Gastroesophageal sphincter (tissue), 4 donors: Measurements from ENCODE around the gene PDCL2. TPM values are rescaled to one million over a fixed set of nuclear protein-coding genes. Genes with fewer than 3 reads are reported as not detected.

Source experiments
- ATAC-seq: fragments of 150-250 bp; one replicate; pipeline ENCODE4 v1.9.1; 2016; ENCODE audit warnings: mild to moderate bottlenecking, moderate library complexity
- H3K27ac ChIP-seq, 4 donors: fragments of 200-600 bp; sonication (generic) in 3 of 4; 1 replicate in 3 of 4; 2 replicates in 1 of 4; pipeline ENCODE4 v1.5.1; 2016 to 2019
- H3K27me3 ChIP-seq: fragments of 200-600 bp; sonication (generic); one replicate; pipeline ENCODE4 v1.5.1; 2019
- H3K36me3 ChIP-seq, 2 donors: fragments of 200-600 bp; sonication (generic); one replicate each; pipeline ENCODE4 v1.5.1; 2019; ENCODE audit warnings: control low read depth in 1 of 2
- H3K4me1 ChIP-seq, 3 donors: fragments of 200-600 bp; sonication (generic); 1 replicate in 2 of 3; 2 replicates in 1 of 3; pipeline ENCODE4 v1.5.1; 2016 to 2019; ENCODE audit warnings: control low read depth in 2 of 3
- H3K4me3 ChIP-seq, 2 donors: fragments of 200-600 bp; sonication (generic); one replicate each; pipeline ENCODE4 v1.5.1; 2019; ENCODE audit warnings: mild to moderate bottlenecking in 1 of 2, moderate library complexity in 1 of 2
- H3K9me3 ChIP-seq, 3 donors: fragments of 200-600 bp; sonication (generic); one replicate each; pipeline ENCODE4 v1.5.1; 2017 to 2019; ENCODE audit warnings: control low read depth in 2 of 3
- EP300 ChIP-seq: sonication (generic); formaldehyde crosslinking; IDR thresholded peaks from one replicate; pipeline ENCODE4 v1.6.1; 2017; ENCODE audit warnings: antibody characterized with exemption, mild to moderate bottlenecking
- POLR2A ChIP-seq, 2 donors: fragments of 450-650 bp; IDR thresholded peaks; one replicate each; pipeline ENCODE4 v1.6.1; 2017; ENCODE audit warnings: antibody characterized with exemption in 2 of 2, mild to moderate bottlenecking in 2 of 2, moderate library complexity in 1 of 2
- POLR2AphosphoS5 ChIP-seq: sonication (generic); formaldehyde crosslinking; IDR thresholded peaks from one replicate; pipeline ENCODE4 v1.6.1; 2017; ENCODE audit warnings: antibody characterized with exemption
- WGBS, 2 donors: methylation state at CpG; one replicate each; pipeline ENCODE4 v1.1.5; 2018; ENCODE audit warnings: low coverage in 1 of 2; 5-methylcytosine and 5-hydroxymethylcytosine counted together
- total RNA-seq, 4 donors: library from RNA; depleted of rRNA; stranded (reverse); fragments of >200 nt; gene quantifications; one replicate each; pipeline ENCODE4 v1.1.0, GENCODE V29; 2016
- TF ChIP-seq, protein P1 (sequence below), 4 experiments: fragments of 200-600 bp in 2 of 4; fragments of 450-650 bp in 2 of 4; sonication (generic) in 1 of 4; IDR thresholded peaks; one replicate each; pipeline ENCODE4 v1.5.1; 2017 to 2019; ENCODE audit warnings: antibody characterized with exemption in 4 of 4, mild to moderate bottlenecking in 2 of 4, moderate library complexity in 2 of 4

Gene PDCL2
- total RNA-seq, 4 donors from 2014 or later, result not detected

DNA sequence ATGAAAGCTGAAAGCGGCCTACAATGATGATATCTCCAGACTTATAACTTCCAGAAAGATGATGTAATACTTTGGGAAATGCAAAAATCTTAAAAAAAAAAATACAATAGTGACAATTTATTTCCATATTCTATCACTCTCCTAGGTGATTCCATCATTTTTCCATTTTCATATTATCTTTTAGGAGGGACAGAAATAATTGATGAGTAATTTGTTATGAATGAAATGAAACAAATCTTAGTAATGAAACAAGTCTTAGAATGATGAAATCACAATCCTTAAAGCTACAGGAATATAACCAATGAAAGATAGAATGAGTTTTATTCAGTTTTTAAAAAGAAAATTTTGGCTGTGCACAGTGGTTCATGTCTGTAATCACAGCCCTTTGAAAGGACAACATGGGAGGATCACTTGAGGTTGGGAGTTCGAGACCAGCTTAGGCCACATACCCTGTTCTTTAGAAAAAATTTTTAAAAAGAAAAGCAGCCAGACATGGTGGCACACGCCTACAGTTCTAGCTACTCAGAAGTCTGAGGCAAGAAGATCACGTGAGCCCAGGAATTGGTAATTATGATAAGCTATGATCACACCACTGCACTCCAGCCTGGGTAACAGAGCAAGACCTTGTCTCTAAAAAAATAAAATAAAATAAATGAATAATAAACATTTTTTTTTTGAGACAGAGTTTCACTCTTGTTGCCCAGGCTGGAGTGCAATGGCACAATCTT is 67.0 kb downstream of the PDCL2 start:
- Histone ChIP-seq H3K4me3 (no peak overlapping the region), H3K4me1 (no peaks in the 10 kb centered on the region), H3K9me3 (no peaks in the 10 kb centered on the region), H3K36me3 (no peaks in the 10 kb centered on the region), H3K27ac (no peak overlapping the region), H3K27me3 (no peaks in the 10 kb centered on the region)
- 83 to 86% methylated on average over 4 of the region's 4 CpGs for WGBS, 2 donors
- ATAC-seq, result no peak
- TF ChIP-seq POLR2A (IDR thresholded peaks at IDR 0.05), result no peak
- no peak for TF ChIP-seq EP300
- no peak for TF ChIP-seq POLR2AphosphoS5
- TF ChIP-seq, protein P1, sequence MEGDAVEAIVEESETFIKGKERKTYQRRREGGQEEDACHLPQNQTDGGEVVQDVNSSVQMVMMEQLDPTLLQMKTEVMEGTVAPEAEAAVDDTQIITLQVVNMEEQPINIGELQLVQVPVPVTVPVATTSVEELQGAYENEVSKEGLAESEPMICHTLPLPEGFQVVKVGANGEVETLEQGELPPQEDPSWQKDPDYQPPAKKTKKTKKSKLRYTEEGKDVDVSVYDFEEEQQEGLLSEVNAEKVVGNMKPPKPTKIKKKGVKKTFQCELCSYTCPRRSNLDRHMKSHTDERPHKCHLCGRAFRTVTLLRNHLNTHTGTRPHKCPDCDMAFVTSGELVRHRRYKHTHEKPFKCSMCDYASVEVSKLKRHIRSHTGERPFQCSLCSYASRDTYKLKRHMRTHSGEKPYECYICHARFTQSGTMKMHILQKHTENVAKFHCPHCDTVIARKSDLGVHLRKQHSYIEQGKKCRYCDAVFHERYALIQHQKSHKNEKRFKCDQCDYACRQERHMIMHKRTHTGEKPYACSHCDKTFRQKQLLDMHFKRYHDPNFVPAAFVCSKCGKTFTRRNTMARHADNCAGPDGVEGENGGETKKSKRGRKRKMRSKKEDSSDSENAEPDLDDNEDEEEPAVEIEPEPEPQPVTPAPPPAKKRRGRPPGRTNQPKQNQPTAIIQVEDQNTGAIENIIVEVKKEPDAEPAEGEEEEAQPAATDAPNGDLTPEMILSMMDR (IDR thresholded peaks at IDR 0.05), result no peak

DNA sequence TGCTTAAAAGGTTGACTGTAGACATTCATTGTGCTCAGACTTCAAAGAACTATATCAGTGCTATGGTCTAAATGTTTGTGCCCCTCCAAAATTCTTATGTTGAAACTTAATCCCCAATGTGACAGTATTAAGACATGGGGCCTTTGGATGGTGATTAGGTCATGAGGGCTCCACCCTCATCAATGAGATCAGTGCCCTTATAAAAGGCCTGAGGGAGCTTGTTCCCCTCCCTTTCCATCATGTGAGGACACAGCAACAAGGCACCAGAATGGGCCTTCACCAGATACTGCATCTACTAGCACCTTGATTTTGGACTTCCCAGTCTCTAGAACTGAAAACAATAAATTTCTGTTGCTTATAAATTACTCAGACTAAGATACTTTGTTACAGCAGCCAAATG is 73.6 kb downstream of the PDCL2 start:
- no peak overlapping the region for H3K27ac ChIP-seq
- no peak for ATAC-seq
- TF ChIP-seq EP300 (no peak), POLR2A (IDR thresholded peaks at IDR 0.05) (no peak), POLR2AphosphoS5 (no peak)
- TF ChIP-seq, protein P1 (IDR thresholded peaks at IDR 0.05), result no peak

DNA sequence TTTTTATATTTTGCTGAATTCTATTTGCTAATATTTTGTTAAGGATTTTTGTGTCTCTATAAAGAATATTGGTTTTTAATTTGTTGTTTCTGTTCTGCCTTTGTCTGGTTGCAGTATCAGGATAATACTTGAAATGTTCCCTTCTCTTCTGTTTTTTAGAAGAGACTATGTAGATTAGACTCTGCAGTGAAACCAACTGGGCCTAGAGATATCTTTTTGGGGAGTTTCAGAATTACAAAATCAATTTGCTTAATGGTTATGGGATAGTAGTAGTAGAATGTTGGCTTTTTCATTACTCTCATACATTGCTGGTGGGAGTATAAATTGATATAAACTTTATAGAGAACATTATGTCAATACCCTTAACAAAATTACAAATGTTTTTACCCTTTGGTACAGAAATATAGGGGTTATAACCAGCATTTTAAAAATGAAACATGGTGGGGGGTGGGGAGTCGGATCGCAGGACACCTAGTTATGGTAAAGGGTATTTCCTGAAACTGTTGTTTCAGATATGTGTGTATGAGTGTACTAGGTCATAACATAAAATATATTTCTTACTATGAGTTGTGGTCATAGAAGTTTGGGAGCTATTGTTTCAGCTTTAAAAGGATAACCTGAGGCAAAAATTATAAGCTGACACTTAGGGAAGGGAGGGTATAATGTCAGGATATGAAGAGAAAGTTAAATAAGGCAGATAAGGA is 74.4 kb downstream of the PDCL2 start:
- ATAC-seq, result no peak
- TF ChIP-seq EP300 (no peak), POLR2AphosphoS5 (no peak)
- Histone ChIP-seq H3K27ac (no peak overlapping the region), H3K4me3 (no peak overlapping the region), H3K36me3 (no peaks in the 10 kb centered on the region), H3K4me1 (no peaks in the 10 kb centered on the region), H3K9me3 (no peaks in the 10 kb centered on the region), H3K27me3 (no peaks in the 10 kb centered on the region)
- WGBS, 2 donors, result 100% methylated on average over 2 of the region's 2 CpGs; no CpG with 5 or more reads in 1 of the 2 donors

More for the DNA sequence above, 73.6 kb downstream of the PDCL2 start:
- H3K4me3 ChIP-seq, result no peak overlapping the region
- H3K4me1 ChIP-seq, result no peaks in the 10 kb centered on the region
- H3K36me3 ChIP-seq, result no peaks in the 10 kb centered on the region
- H3K9me3 ChIP-seq, result no peaks in the 10 kb centered on the region
- no peaks in the 10 kb centered on the region for H3K27me3 ChIP-seq

DNA sequence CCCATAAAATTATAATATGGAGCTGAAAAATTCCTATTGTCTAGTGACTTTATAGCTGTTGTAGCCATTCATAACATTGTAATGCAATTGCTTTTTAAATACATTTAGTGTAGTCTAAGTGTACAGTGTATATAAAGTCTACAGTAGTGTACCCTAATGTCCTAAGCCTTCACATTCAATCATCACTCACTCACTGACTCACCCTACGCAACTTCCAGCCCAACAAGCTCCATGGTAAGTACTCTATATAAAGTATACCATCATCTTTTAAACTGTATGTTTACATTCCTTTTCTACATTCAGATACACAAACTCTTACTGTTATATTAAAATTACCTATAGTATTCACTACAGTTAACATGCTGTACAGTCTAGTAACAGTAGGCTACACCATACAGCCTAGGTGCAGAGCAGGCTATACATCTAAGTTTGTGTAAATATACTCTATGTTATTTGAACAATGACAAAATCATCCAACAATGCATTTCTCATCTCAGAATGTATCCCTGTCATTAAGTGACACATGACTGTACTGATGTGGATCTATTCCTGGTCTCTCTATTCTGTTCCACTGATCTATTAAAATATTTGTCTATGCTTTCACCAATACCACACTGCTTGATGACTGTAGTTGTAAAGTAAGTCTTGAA is 79.0 kb downstream of the PDCL2 start:
- 94 to 100% methylated on average over 1 of the region's 1 CpG for WGBS, 2 donors
- Histone ChIP-seq H3K27me3 (no peaks in the 10 kb centered on the region), H3K36me3 (peaks cover 0 to 5% of the 10 kb centered on the region in 2 donors), H3K4me3 (no peak overlapping the region), H3K4me1 (peaks cover 0 to under 1% (median 0%) of the 10 kb centered on the region in 3 donors), H3K27ac (no peak overlapping the region), H3K9me3 (no peaks in the 10 kb centered on the region)
- ATAC-seq, result no peak
- TF ChIP-seq, protein P1 (IDR thresholded peaks at IDR 0.05), result no peak
- no peak for TF ChIP-seq POLR2A (IDR thresholded peaks at IDR 0.05)
- TF ChIP-seq POLR2AphosphoS5, result no peak
- no peak for TF ChIP-seq EP300

DNA sequence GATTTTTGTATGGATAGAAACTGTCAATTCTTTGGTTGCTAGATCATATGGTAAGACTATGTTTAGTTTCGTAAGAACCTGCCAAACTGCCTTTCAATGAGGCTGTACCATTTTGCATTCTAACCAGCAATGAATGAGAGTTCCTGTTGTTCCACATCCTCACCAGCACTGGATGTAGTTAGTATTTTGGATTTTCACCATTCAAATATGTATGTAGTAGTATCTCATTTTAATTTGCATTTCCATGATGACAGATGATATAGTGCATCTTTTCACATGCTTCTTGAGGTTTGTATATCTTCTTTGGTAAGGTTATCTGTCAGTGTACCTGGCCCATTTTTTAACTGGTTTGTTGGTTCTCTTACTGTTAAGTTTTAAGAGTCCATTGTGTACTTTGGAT is 80.0 kb downstream of the PDCL2 start:
- H3K4me1 ChIP-seq, result peaks cover 0 to 8% (median 0%) of the 10 kb centered on the region in 3 donors
- H3K9me3 ChIP-seq, result no peaks in the 10 kb centered on the region
- H3K27me3 ChIP-seq, result no peaks in the 10 kb centered on the region
- WGBS, 2 donors, result 89 to 100% methylated on average over 1 of the region's 1 CpG
- peaks cover 0 to 13% of the 10 kb centered on the region in 2 donors for H3K36me3 ChIP-seq
- no peak for ATAC-seq
- no peak overlapping the region for H3K27ac ChIP-seq
- TF ChIP-seq EP300, result no peak
- no peak overlapping the region for H3K4me3 ChIP-seq
